SU-DHL-6 (cell line): Measurements from ENCODE around the gene CYLD.

Experiments used
- H2AFZ ChIP-seq: fragments of 200-600 bp; sonication (generic); 2 replicates; pipeline ENCODE4 v1.6.1; 2014; ENCODE audit warnings: low read depth, mild to moderate bottlenecking, moderate library complexity, mixed read lengths, antibody characterized with exemption, low read length; ENCODE audit not compliant: severe bottlenecking
- H3F3A ChIP-seq: fragments of 200-600 bp; shearing (Covaris generic); 2 replicates; pipeline ENCODE4 v1.6.0; 2016; ENCODE audit warnings: antibody characterized with exemption, mild to moderate bottlenecking; ENCODE audit not compliant: insufficient read depth
- H3K27ac ChIP-seq: fragments of 200-600 bp; sonication (generic); 2 replicates; pipeline ENCODE4 v1.5.1; 2016; ENCODE audit warnings: low read depth, mild to moderate bottlenecking, low read length, moderate library complexity, mixed read lengths
- H3K27me3 ChIP-seq: fragments of 200-600 bp; sonication (generic), shearing (Covaris generic); 2 replicates; pipeline ENCODE4 v1.6.0; 2014; ENCODE audit warnings: mild to moderate bottlenecking, low read length
- H3K36me3 ChIP-seq: fragments of 200-600 bp; sonication (generic); 2 replicates; pipeline ENCODE4 v1.6.1; 2014; ENCODE audit warnings: mild to moderate bottlenecking, low read length, mixed read lengths
- H3K4me2 ChIP-seq: fragments of 300-600, 200-600 bp; shearing (Covaris generic), sonication (generic); 2 replicates; pipeline ENCODE4 v1.6.0; 2014; ENCODE audit warnings: low read length, low read depth, mild to moderate bottlenecking; ENCODE audit not compliant: poor library complexity, severe bottlenecking
- H3K4me3 ChIP-seq: fragments of 200-600 bp; sonication (generic); 2 replicates; pipeline ENCODE4 v1.5.1; 2014; ENCODE audit warnings: antibody characterized with exemption, low read length, mild to moderate bottlenecking, mixed read lengths; ENCODE audit not compliant: insufficient read depth, poor library complexity, severe bottlenecking
- H3K79me2 ChIP-seq: fragments of 200-600 bp; sonication (generic); 2 replicates; pipeline ENCODE4 v1.6.1; 2014; ENCODE audit warnings: mild to moderate bottlenecking, low read length, moderate library complexity; ENCODE audit not compliant: insufficient read depth
- H3K9ac ChIP-seq: fragments of 200-600 bp; sonication (generic); 2 replicates; pipeline ENCODE4 v1.7.0; 2014; ENCODE audit warnings: mild to moderate bottlenecking, low read length
- H3K9me2 ChIP-seq: fragments of 200-600 bp; sonication (generic); replicated peaks from 2 replicates; pipeline ENCODE4 v1.6.1; 2014; ENCODE audit warnings: low read length; ENCODE audit not compliant: insufficient read depth
- H3K9me3 ChIP-seq: fragments of 200-600 bp; sonication (generic); 2 replicates; pipeline ENCODE4 v1.6.1; 2014; ENCODE audit warnings: low read length, mixed read lengths; ENCODE audit not compliant: insufficient read depth
- H4K20me1 ChIP-seq: fragments of 200-600 bp; sonication (generic); 2 replicates; pipeline ENCODE4 v1.6.1; 2014; ENCODE audit warnings: low read depth, mild to moderate bottlenecking, antibody characterized with exemption, low read length, moderate library complexity, mixed read lengths
- CTCF ChIP-seq: fragments of 200-600 bp; sonication (generic); IDR thresholded peaks from one replicate; pipeline ENCODE4 v1.5.1; 2017; ENCODE audit warnings: antibody characterized with exemption, mild to moderate bottlenecking, low read length, moderate library complexity; ENCODE audit not compliant: insufficient read depth, poor library complexity, severe bottlenecking
- EZH2phosphoT487 ChIP-seq: fragments of 200-600 bp; sonication (generic), shearing (Covaris generic); conservative IDR thresholded peaks from 2 replicates; pipeline ENCODE4 v1.6.1; 2018; ENCODE audit warnings: mild to moderate bottlenecking, antibody characterized with exemption, low read length, moderate library complexity, mixed read lengths

The CYLD gene

GRCh38 chr16:50842013-50842505, 100.2 kb downstream of the CYLD start:
- Histone ChIP-seq H3K9ac (no peak overlapping the region), H3K27ac (no peak overlapping the region), H3K9me2 (no peaks in the 10 kb centered on the region), H3K79me2 (no peaks in the 10 kb centered on the region), H3F3A (no peaks in the 10 kb centered on the region), H2AFZ (no peak overlapping the region), H3K4me2 (no peak overlapping the region), H3K27me3 (no peaks in the 10 kb centered on the region), H3K4me3 (no peak overlapping the region), H4K20me1 (no peaks in the 10 kb centered on the region), H3K36me3 (no peaks in the 10 kb centered on the region), H3K9me3 (no peaks in the 10 kb centered on the region)
- TF ChIP-seq CTCF (no peak), EZH2phosphoT487 (no peak)

DNA sequence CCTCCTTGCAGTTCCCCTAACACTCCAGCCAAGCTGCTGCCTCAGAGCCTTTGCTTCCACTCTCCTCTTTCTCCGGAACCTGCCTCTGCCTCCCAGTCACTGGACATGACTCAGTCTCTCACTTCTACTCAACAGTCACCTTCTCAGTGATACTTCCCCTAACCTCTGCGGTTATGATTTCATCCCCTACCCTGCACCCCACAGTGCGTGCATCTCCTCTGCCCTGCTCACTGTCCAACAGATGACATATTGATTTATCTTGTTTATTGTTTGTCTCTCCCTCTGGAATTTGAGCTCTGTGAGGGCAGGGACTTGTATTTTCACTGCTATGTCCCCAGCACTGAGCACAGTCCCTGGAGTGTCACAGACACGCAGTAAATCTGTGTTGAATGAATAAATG, 100.7 kb downstream of the CYLD start:
- Histone ChIP-seq H3K9me3 (no peaks in the 10 kb centered on the region), H3K27ac (no peak overlapping the region), H3K4me2 (no peak overlapping the region), H2AFZ (no peak overlapping the region), H3K79me2 (no peaks in the 10 kb centered on the region), H3F3A (no peaks in the 10 kb centered on the region), H3K27me3 (no peaks in the 10 kb centered on the region), H3K9me2 (no peaks in the 10 kb centered on the region), H4K20me1 (no peaks in the 10 kb centered on the region), H3K36me3 (no peaks in the 10 kb centered on the region), H3K4me3 (no peak overlapping the region), H3K9ac (no peak overlapping the region)
- TF ChIP-seq EZH2phosphoT487 (no peak), CTCF (no peak)

DNA sequence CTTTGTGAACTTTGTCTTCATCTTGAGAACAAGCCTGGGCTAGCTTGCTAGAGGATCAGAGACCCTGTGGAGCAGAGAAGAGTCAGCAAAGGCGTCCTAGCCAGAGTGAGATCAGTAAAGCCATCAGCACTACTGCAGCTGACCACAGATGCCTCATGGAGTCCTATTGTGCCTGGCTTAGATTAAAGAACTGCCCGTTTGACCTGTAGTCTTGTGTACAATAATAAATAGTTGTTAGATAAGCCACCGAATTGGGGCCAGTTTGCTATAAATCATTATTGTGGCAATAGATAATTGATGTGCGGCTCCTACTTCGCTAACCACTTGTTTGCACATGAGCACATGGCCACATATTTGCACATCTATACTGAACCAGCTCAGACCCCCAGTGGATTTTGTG, 103.0 kb downstream of the CYLD start:
- Histone ChIP-seq H3K4me2 (no peak overlapping the region), H3K27ac (no peak overlapping the region), H3K27me3 (no peaks in the 10 kb centered on the region), H3K9me2 (no peaks in the 10 kb centered on the region), H3K9ac (no peak overlapping the region), H3K79me2 (no peaks in the 10 kb centered on the region), H3K36me3 (no peaks in the 10 kb centered on the region), H3F3A (no peaks in the 10 kb centered on the region), H3K4me3 (no peak overlapping the region), H2AFZ (no peak overlapping the region), H4K20me1 (no peaks in the 10 kb centered on the region), H3K9me3 (no peaks in the 10 kb centered on the region)
- no peak for TF ChIP-seq CTCF
- TF ChIP-seq EZH2phosphoT487 = no peak
